ENCODE measurements around the gene GLS2.

GLS2 gene

GRCh38 chr12:56431850-56432249, 56.1 kb downstream of the GLS2 start:
- Histone ChIP-seq H3K4me3 (ENCODE audit: low read length) (no peak overlapping the region), H3K4me1 (ENCODE audit: control insufficient read depth, insufficient read depth, low read length) (peaks cover 3% of the 10 kb centered on the region), H3K36me3 (ENCODE audit: control insufficient read depth, insufficient read depth, low read length, severe bottlenecking) (no peaks in the 10 kb centered on the region), H3K27me3 (replicated peaks; ENCODE audit: control insufficient read depth, insufficient read depth, low read length) (no peaks in the 10 kb centered on the region), H3K9ac (ENCODE audit: low read length) (no peak overlapping the region), H3K9me3 (ENCODE audit: control insufficient read depth, low read length) (no peaks in the 10 kb centered on the region)
- peak; percentile 41 for DNase-seq (ENCODE audit: low read depth)

GRCh38 chr12:56431288-56431687, 56.7 kb downstream of the GLS2 start:
- H3K36me3 ChIP-seq (ENCODE audit: control insufficient read depth, insufficient read depth, low read length, severe bottlenecking), result no peaks in the 10 kb centered on the region

GRCh38 chr12:56425940-56426438, 62.0 kb downstream of the GLS2 start:
- H3K4me3 ChIP-seq (ENCODE audit: low read length), result no peak overlapping the region
- H3K36me3 ChIP-seq (ENCODE audit: control insufficient read depth, insufficient read depth, low read length, severe bottlenecking), result peaks cover 4% of the 10 kb centered on the region
- H3K4me1 ChIP-seq (ENCODE audit: control insufficient read depth, insufficient read depth, low read length), result no peaks in the 10 kb centered on the region
- DNase-seq (ENCODE audit: low read depth), result no peak
- no peaks in the 10 kb centered on the region for H3K27me3 ChIP-seq (replicated peaks; ENCODE audit: control insufficient read depth, insufficient read depth, low read length)
- H3K9me3 ChIP-seq (ENCODE audit: control insufficient read depth, low read length), result no peaks in the 10 kb centered on the region
- no peak overlapping the region for H3K9ac ChIP-seq (ENCODE audit: low read length)

More at GRCh38 chr12:56431288-56431687, 56.7 kb downstream of the GLS2 start:
- Histone ChIP-seq H3K27me3 (replicated peaks; ENCODE audit: control insufficient read depth, insufficient read depth, low read length) (no peaks in the 10 kb centered on the region), H3K4me1 (ENCODE audit: control insufficient read depth, insufficient read depth, low read length) (peaks cover 3% of the 10 kb centered on the region), H3K9ac (ENCODE audit: low read length) (no peak overlapping the region), H3K9me3 (ENCODE audit: control insufficient read depth, low read length) (no peaks in the 10 kb centered on the region), H3K4me3 (ENCODE audit: low read length) (no peak overlapping the region)
- no peak for DNase-seq (ENCODE audit: low read depth)

- Histone ChIP-seq H3K9ac (ENCODE audit: low read length) (no peak overlapping the region), H3K36me3 (ENCODE audit: control insufficient read depth, insufficient read depth, low read length, severe bottlenecking) (peaks cover 10% of the 10 kb centered on the region)
These were observed 62.8 kb downstream of the GLS2 start for GRCh38 chr12:56425193-56425592.

More at GRCh38 chr12:56425193-56425592, 62.8 kb downstream of the GLS2 start:
- H3K4me3 ChIP-seq (ENCODE audit: low read length), result no peak overlapping the region
- DNase-seq (ENCODE audit: low read depth), result no peak
- H3K9me3 ChIP-seq (ENCODE audit: control insufficient read depth, low read length), result no peaks in the 10 kb centered on the region
- H3K27me3 ChIP-seq (replicated peaks; ENCODE audit: control insufficient read depth, insufficient read depth, low read length), result no peaks in the 10 kb centered on the region
- no peaks in the 10 kb centered on the region for H3K4me1 ChIP-seq (ENCODE audit: control insufficient read depth, insufficient read depth, low read length)
